Caki2 (cell line): Measurements from ENCODE around the gene CACNB3. TPM values are rescaled to one million over a fixed set of nuclear protein-coding genes. Genes with fewer than 3 reads are reported as not detected.
"Not testable (repeated sequence)": the region's sequence is repeated elsewhere in the genome, so short reads cannot be mapped to it uniquely, and the experiment has no call there.

Source experiments
- DNase-seq: peaks from one replicate; pipeline ENCODE4 v3.0.0-alpha.2; 2015; ENCODE audit warnings: low read depth
- in situ Hi-C: cut with HindIII; loops from 2 replicates; pipeline ENCODE4 v1.10.0; 2016; ENCODE audit warnings: low sequenced_read_pairs, low pct_unique_long_range_greater_than_20kb, mixed read lengths
- total RNA-seq: library from RNA; depleted of rRNA; stranded (reverse); fragments of >200 nt; shearing (Covaris generic); gene quantifications from 2 replicates; pipeline ENCODE4 v1.2.3, GENCODE V29; 2014; ENCODE audit warnings: low replicate concordance; rRNA removed

Gene CACNB3
- total RNA-seq, 1 experiment from 2014 or later, result 32.8 TPM

DNA sequence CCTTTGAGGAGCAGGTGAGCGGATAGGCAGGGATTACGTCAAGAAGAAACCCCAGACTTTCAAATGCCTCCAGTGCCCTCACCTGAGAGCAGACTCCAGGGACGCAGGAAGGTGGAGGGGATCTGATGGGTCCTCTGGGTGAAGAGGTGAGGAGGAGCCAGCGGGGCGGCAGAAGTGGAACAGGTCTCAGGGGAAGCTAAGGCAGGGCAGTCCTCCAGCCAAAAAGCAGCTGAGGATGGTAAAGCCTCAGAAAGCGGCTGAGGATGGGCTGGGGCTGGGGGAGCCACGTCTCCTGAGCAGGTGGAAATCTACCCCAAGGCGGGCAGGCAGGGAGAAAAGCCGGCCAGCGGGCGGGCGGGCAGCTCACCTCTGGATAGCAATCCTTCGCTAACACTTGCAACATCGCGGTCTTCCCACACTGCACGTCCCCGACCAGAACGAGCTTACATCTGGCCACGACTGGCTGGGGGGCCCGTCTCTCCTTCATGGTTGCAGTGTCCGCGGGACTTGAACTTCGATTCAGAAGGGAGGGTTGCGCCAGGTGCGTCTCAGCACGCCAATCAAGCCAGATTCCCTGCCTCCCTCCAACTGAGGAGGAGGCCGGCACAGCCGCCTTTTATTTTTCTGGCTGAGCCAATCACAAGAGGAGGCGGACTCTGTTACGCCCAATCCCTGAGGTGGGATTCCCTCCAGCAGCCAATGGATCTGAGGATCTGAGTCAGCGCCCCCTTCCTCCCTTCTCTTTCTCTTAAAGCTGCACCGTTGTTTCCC, 47.2 kb downstream of the CACNB3 start, which contains the start of gene RND1:
RND1 (minus strand) TSS at position 590 of the 771 bp plus-strand sequence; CDS start at position 487, 103 bp downstream.
- in situ Hi-C loops, result no loop called here

GRCh38 chr12:48866052-48866711, 47.9 kb downstream of the CACNB3 start:
- DNase-seq, result no peak
- in situ Hi-C loops, result no loop called here

More for the DNA sequence above, 47.2 kb downstream of the CACNB3 start, which contains the start of gene RND1:
- DNase-seq, result peak; percentile 94

DNA sequence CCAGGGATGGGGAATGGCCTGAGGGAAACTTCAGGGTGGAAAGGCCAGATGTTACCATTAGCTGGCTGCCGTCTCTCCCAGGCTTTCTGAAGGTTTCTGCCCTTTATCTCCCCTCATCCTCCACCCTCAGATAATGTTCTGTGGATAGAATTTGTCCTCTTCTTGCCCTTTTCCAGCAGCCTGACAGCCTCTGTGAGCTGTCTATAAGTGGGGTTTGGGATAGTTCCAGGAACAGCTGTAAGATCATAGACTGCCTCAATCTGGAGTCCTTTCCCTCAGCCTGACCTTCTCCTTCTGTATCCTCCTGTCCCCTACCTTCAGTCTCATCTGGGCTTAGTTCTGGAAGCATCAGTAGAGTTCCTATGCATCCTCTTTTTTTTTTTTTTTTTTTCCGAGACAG, 50.2 kb downstream of the CACNB3 start:
- DNase-seq, result no peak
- in situ Hi-C loops, result no loop called here

DNA sequence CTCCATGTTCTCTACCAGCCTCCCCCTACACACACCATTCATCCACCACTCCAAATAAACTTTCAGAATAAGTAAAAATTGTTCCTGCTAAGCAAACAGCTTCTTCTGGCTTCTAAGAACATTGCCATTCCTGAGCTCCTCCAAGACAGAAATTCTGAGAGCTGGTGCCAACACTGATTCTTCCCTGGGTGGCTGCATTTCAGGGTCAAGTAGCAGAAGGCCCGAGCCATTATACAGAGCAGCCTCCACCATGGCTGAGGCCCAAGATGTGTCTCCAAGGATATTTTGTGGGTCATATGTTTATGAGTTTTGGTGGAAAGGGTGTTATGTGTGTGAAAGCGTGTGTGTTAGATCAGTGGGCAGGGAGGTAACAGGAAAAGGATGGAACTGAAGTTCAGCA, 50.9 kb downstream of the CACNB3 start:
- DNase-seq, result no peak
- in situ Hi-C loops, result no loop called here

DNA sequence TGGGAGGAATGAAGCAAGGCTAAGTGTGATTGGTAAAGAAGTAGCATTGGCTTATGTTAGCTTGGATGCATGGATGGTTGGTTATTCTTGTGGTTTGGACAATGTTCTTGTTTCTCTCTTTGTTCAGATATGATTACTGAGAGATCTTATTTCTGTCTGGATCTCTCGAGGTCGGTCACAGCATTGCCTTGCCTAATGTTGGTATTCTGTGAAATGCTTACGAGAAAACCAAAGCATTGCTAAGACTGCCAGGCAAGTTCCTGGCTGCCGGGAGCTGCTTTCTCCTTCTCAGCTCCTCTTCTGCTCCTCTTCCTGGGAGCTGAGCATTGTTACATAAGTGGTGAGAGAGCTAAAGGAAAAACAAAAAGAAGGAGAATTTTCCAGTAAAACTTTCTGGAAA, 54.8 kb downstream of the CACNB3 start:
- in situ Hi-C loops, result no loop called here
- DNase-seq, result no peak

- in situ Hi-C loops, DNase-seq: not testable (repeated sequence)
Measured at GRCh38 chr12:48873534-48873933, 55.2 kb downstream of the CACNB3 start.

- no peak for DNase-seq
- in situ Hi-C loops, result no loop called here
Measured at GRCh38 chr12:48875944-48876515, 57.7 kb downstream of the CACNB3 start.

Other genes with a start within 250 kb of the CACNB3 start
- gene LALBA, start 248.4 kb upstream of the CACNB3 start, total RNA-seq, result not detected in 2 replicates
- 47.5 and 84.0 TPM in 2 replicates for gene KANSL2, start 136.3 kb upstream of the CACNB3 start, total RNA-seq
- 21.8 and 21.9 TPM in 2 replicates for gene CCNT1, start 101.8 kb upstream of the CACNB3 start, total RNA-seq
- 65.4 and 76.6 TPM in 2 replicates for gene ADCY6, start 29.4 kb upstream of the CACNB3 start, total RNA-seq
- gene DDX23, start 33.7 kb downstream of the CACNB3 start, total RNA-seq, result 89.5 and 94.4 TPM in 2 replicates
- 0.57 and 0.96 TPM in 2 replicates for gene RND1, start 47.4 kb downstream of the CACNB3 start, total RNA-seq
- gene FKBP11, start 107.0 kb downstream of the CACNB3 start, total RNA-seq, result 20.0 and 31.6 TPM in 2 replicates
- 174 and 178 TPM in 2 replicates for gene ARF3, start 139.0 kb downstream of the CACNB3 start, total RNA-seq
- 1.1 TPM in 1 of 2 replicates, not detected in the other for gene WNT10B, start 153.2 kb downstream of the CACNB3 start, total RNA-seq
- gene WNT1, start 159.8 kb downstream of the CACNB3 start, total RNA-seq, result not detected in 2 replicates
- not detected in 2 replicates for gene DDN, start 180.9 kb downstream of the CACNB3 start, total RNA-seq
- gene PRKAG1, start 200.3 kb downstream of the CACNB3 start, total RNA-seq, result 107 and 124 TPM in 2 replicates
- gene KMT2D, start 242.3 kb downstream of the CACNB3 start, total RNA-seq, result 10.7 and 15.2 TPM in 2 replicates